ENCODE measurements around the gene ALDH1A1. TPM values are rescaled to one million over a fixed set of nuclear protein-coding genes. Genes with fewer than 3 reads are reported as not detected.

The ALDH1A1 gene
- total and polyA plus RNA-seq, 2 donors (not counting 3 experiments of a cell fraction or from before 2014, with no cell fraction given), result 91.1 to 287 TPM

DNA sequence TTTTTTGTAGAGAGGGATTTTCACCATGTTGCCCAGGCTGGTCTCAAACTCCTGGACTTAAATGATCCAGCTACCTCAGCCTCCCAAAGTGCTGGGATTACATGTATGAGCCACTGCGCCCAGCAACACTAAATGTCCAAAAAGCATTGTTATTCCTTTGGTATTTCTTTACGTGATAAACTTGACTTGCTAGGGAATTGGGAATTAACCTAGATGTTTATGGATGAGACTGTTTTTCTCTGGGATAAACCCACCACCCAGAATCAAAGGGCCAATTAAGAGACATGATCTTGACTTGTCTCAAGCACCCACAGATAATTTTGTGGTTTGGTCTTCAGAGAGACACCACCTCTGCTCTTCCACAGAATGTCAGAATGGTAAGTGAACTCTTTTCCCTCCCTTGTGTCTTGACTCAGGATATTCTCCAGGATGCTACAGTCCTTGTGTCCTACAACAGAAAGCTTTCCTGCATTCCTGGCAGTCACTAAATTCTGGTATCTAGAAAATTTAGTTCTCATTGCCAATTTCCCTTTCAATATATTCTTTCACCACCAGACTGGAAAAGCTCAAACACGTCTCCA lies 55.7 kb downstream of the ALDH1A1 start:
- Histone ChIP-seq H3K79me2 (ENCODE audit: control insufficient read depth, insufficient read depth, low read length) (no peaks in the 10 kb centered on the region), H3K27ac (ENCODE audit: insufficient read depth, low read depth, low read length) (no peak overlapping the region), H3K4me1 (ENCODE audit: control insufficient read depth, extremely low read depth, insufficient read depth, low read length) (no peaks in the 10 kb centered on the region), H3K4me2 (ENCODE audit: insufficient read depth, low read length) (no peak overlapping the region), H3K9me3 (replicated peaks; ENCODE audit: control insufficient read depth, insufficient read depth, low read length) (no peaks in the 10 kb centered on the region), H4K20me1 (replicated peaks; ENCODE audit: control insufficient read depth, extremely low read depth, insufficient read depth, low read length) (no peaks in the 10 kb centered on the region), H3K4me3 (replicated peaks in 1 of 3; ENCODE audit: insufficient read depth in 1 of 3, low read depth in 1 of 3, low read length in 3 of 3) (no peak overlapping the region), H3K9ac (replicated peaks; ENCODE audit: extremely low read depth, insufficient read depth, low read length) (no peak overlapping the region), H2AFZ (ENCODE audit: low read depth, low read length) (no peak overlapping the region), H3K9me1 (replicated peaks; ENCODE audit: control insufficient read depth, extremely low read depth, insufficient read depth, low read length) (no peaks in the 10 kb centered on the region), H3K36me3 (ENCODE audit: control insufficient read depth in 2 of 2, extremely low read depth in 1 of 2, insufficient read depth in 2 of 2, low read length in 2 of 2) (peaks cover 0 to 4% of the 10 kb centered on the region in 2 experiments), H3K27me3 (ENCODE audit: control insufficient read depth in 2 of 2, insufficient read depth in 2 of 2, low read length in 2 of 2) (no peaks in the 10 kb centered on the region)
- intact Hi-C loops (cut with micrococcal nuclease), result no loop called here
- ChIA-PET CTCF (interaction anchor here (1.0 kb wide), 1 partner anchor 125 kb away, joined by 3 read pairs; no protein-coding TSS in a partner anchor), POLR2A (no interaction called here)
- no peak for DNase-seq (ENCODE audit: low read depth, low spot score)
- TF ChIP-seq JUN (IDR thresholded peaks at IDR 0.05; ENCODE audit: borderline replicate concordance, insufficient read depth, insufficient read length, low read depth), result no peak
- TF ChIP-seq FOS (IDR thresholded peaks at IDR 0.05; ENCODE audit: borderline replicate concordance, insufficient read depth, low read length), result no peak
- TF ChIP-seq GATA2 (IDR thresholded peaks at IDR 0.05; ENCODE audit: insufficient read depth, insufficient read length, low read depth, low read length), result no peak
- no peak for TF ChIP-seq EZH2 (IDR thresholded peaks at IDR 0.05; ENCODE audit: borderline replicate concordance, low read depth, low read length, severe bottlenecking)
- TF ChIP-seq, protein P1, sequence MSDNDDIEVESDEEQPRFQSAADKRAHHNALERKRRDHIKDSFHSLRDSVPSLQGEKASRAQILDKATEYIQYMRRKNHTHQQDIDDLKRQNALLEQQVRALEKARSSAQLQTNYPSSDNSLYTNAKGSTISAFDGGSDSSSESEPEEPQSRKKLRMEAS (IDR thresholded peaks at IDR 0.05; ENCODE audit: insufficient read depth, insufficient read length), result no peak
- no peak for TF ChIP-seq POLR2AphosphoS5 (IDR thresholded peaks at IDR 0.05; ENCODE audit: insufficient read depth, low read depth, low read length)
- no peak for TF ChIP-seq POLR2A (IDR thresholded peaks at IDR 0.05; ENCODE audit: low read depth, low read length)
- no peak for TF ChIP-seq MYC (IDR thresholded peaks at IDR 0.05; ENCODE audit: low read depth, low read length)
- TF ChIP-seq, protein P2, sequence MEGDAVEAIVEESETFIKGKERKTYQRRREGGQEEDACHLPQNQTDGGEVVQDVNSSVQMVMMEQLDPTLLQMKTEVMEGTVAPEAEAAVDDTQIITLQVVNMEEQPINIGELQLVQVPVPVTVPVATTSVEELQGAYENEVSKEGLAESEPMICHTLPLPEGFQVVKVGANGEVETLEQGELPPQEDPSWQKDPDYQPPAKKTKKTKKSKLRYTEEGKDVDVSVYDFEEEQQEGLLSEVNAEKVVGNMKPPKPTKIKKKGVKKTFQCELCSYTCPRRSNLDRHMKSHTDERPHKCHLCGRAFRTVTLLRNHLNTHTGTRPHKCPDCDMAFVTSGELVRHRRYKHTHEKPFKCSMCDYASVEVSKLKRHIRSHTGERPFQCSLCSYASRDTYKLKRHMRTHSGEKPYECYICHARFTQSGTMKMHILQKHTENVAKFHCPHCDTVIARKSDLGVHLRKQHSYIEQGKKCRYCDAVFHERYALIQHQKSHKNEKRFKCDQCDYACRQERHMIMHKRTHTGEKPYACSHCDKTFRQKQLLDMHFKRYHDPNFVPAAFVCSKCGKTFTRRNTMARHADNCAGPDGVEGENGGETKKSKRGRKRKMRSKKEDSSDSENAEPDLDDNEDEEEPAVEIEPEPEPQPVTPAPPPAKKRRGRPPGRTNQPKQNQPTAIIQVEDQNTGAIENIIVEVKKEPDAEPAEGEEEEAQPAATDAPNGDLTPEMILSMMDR (IDR thresholded peaks at IDR 0.05; ENCODE audit: extremely low read depth in 1 of 2, insufficient read depth in 1 of 2, low read depth in 1 of 2, low read length in 2 of 2), result no peak
- BruUV-seq (replicated peaks), result no TSS peak
- dilution Hi-C loops (cut with MboI; ENCODE audit: extremely low pct_ligation_motif_present, low sequenced_read_pairs), result no loop called here
- no peak for FAIRE-seq
